GM12878 (cell line): ENCODE measurements around the gene FAM118B. TPM values are rescaled to one million over a fixed set of nuclear protein-coding genes. Genes with fewer than 3 reads are reported as not detected.

ENCODE experiments used
- CBFB ChIP-seq: IDR thresholded peaks from 2 replicates; pipeline ENCODE4 v1.6.1; 2016; ENCODE audit warnings: antibody characterized with exemption, low read depth
- E4F1 ChIP-seq: fragments of 450-650 bp; IDR thresholded peaks from 2 replicates; pipeline ENCODE4 v1.6.1; 2018; ENCODE audit warnings: borderline replicate concordance, mild to moderate bottlenecking; ENCODE audit not compliant: partially characterized antibody
- NBN ChIP-seq: fragments of 450-650 bp; IDR thresholded peaks from 2 replicates; pipeline ENCODE4 v1.6.1; 2016
- SMC3 ChIP-seq: IDR thresholded peaks from 2 replicates; pipeline ENCODE4 v1.6.1; 2011; ENCODE audit warnings: low read length, improper control_type of control experiment, borderline replicate concordance
- ZNF384 ChIP-seq: IDR thresholded peaks from 2 replicates; pipeline ENCODE4 v1.6.1; 2012; ENCODE audit warnings: low read depth, mild to moderate bottlenecking, low read length, improper control_type of control experiment, borderline replicate concordance
- ZNF592 ChIP-seq: fragments of 450-650 bp; IDR thresholded peaks from 2 replicates; pipeline ENCODE4 v1.6.1; 2017; ENCODE audit warnings: mild to moderate bottlenecking, moderate library complexity
- polyA plus RNA-seq, 11 experiments: library from polyadenylated mRNA; depleted of rRNA in 4 of 11; unstranded in 6 of 11; stranded (reverse) in 5 of 11; fragments of >200 nt; fragmentation: Nextera tagmentation in 4 of 11; fragmentation: Illumina TruSeq in 1 of 11; extraction: Ambion mirVana in 4 of 11; extraction: Trizol in 1 of 11; gene quantifications; 1 replicate in 1 of 11; 2 replicates in 10 of 11; pipeline versions ENCODE4 v1.2.1 to v1.2.3, GENCODE V29; 2011 to 2016; ENCODE audit warnings: inconsistent platforms in 2 of 11, missing spikeins in 2 of 11, low read depth in 1 of 11
- total RNA-seq, 4 experiments: library from RNA; depleted of rRNA in 3 of 4; stranded (reverse); fragments of >200 nt in 3 of 4; fragmentation: Illumina TruSeq in 1 of 4; extraction: Trizol in 1 of 4; gene quantifications; 2 replicates each; pipeline versions ENCODE4 v1.2.1 to v1.2.3, GENCODE V29; 2013 to 2021

Gene FAM118B
- total and polyA plus RNA-seq, 10 of the 15 experiments (the other 5 are each of a cell fraction or from before 2014, with no cell fraction given), result 12.8 to 29.7 (median 16.5) TPM

GRCh38 chr11:126194121-126194543 lies 17.4 kb upstream of the FAM118B start (continued):
- TF ChIP-seq ZNF592 (no peak), SMC3 (peak; percentile 89), CBFB (no peak), ZNF384 (no peak), E4F1 (no peak), NBN (no peak)
